NCI-H524 treated with DMSO at 0.1 percent for 48 hours (cell line): ENCODE data around the gene PTCD3.

Experiments
- DNase-seq: peaks from one replicate; lab custom pipeline; 2025; lab: John Stamatoyannopoulos, UW

The PTCD3 gene

GRCh38 chr2:86105969-86106945, at the start of gene PTCD3:
TSS of gene PTCD3 (plus strand) at chr2:86106235. CDS start at chr2:86106248, 13 bp downstream.
- peak; percentile 75 for DNase-seq

DNA sequence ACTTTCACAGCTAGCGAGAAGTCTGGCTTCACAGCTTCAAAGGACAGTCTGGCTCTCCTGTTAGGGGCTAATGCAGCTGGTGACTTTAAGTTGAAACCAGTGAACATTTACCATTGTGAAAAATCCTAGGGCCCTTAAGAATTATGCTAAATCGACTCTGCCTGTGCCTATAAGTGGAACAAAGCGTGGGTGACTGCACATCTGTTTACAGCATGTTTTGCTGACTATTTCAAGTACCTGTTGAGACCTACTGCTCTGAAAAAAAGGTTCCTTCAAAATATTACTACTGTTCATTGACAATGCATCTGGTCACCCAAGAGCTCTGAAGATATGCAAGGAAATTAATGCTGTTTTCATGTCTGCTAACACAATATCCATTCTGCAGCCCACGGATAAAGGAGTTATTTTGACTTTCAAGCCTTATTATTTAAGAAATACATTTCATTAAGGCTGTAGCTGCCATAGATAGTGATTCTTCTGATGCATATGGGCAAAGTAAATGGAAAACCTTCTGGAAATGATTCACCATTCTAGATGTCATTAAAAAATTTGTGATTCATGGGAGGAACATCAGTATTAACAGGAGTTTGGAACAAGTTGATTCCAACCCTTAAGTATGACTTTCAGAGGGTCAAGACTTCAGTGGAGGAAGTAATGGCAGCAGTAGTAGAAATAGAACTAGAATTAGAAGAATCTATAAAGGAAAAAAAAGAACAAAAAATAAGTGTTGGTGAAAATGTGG, 49.3 kb upstream of the PTCD3 start:
- no peak for DNase-seq

GRCh38 chr2:86062043-86062442, 44.0 kb upstream of the PTCD3 start:
- no peak for DNase-seq

DNA sequence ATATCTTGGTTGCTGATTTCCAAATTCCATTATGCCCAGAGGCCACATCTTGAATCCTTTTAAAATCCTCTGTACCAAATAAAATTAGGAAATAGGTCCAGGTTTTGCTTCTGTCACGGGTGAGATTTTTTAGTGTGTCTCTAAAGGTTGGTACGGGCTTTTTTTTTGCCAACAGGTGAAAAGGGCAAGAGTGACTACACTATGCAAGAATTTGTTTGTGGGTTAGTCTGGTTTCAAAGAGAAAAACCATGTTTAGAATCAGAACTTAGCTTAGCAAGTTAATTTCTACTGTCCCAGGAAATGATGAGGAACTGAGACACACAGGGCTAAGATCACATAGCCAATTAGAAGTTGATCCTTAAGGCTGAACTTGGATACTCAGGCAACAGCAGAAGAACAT, 42.0 kb upstream of the PTCD3 start:
- DNase-seq: no peak

DNA sequence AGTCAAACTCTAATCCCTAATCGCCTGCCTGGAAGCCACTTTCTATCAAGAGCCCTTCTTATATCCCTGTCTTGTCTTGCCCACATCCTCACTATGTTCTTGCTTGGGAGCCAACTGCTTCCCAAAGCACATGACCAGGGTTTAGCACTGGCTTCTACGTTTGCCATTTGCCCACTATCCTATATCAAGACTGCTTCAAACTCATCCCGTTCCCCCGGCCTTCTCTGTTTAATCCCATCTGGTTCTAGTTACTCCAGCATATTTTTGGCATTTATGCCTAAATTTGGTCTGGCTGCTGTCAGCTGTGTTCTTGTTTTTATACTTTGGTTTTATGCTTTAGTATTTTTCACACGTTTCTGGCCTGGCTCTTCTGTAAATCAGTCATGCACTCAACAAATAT, 40.5 kb upstream of the PTCD3 start:
- DNase-seq: no peak

GRCh38 chr2:86066007-86066578, 39.9 kb upstream of the PTCD3 start:
- no peak for DNase-seq

DNA sequence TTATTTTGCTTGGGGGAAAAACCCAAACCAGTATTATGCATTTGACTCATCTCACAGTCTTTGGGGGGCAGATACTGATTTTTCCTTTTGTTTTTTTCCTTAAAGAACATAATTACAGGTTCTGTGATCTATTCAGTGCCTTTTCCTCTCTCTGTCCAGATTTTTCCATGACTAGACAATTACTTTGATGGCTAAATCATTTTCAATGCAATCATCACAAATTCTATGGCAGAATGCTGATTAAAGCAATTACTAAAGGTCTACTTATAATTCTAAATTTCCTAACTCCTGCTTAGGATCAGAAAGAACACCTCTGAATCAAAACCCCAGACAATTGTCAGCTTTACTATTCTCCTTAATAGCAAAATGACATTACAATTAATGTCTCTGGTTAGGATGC, 39.1 kb upstream of the PTCD3 start:
- DNase-seq: no peak

GRCh38 chr2:86068136-86068588, 37.9 kb upstream of the PTCD3 start:
- no peak for DNase-seq

GRCh38 chr2:86068648-86069047, 37.4 kb upstream of the PTCD3 start:
- DNase-seq: no peak

DNA sequence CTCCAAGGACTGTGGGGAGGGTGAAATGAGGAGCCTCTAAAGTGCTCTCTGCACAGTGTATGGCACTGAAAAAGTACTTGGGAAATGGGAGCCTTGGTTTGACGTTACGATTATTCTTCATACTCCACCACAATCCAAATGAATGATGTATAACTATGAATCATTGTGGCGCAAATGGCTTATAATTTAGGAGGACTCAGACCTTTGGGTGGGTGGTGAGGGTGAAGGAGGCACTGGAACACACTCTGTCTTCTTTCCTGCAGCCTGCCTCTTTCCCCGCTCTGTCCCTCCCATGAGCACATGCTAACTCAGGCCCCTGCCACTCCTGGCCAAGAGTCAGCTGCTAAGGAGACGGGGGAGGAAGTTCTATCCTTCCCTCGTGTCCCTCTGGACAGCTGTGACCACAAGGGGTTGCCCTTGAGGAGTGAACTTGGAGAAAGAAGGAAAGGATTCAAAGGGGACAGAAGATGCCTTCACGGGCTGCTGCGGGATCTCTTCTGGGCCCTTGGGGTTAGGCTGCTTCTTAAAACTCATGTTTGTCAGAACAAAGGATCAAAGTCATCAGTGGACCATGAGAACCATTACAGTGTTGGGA, 36.8 kb upstream of the PTCD3 start:
- DNase-seq: no peak

GRCh38 chr2:86069783-86070339, 36.2 kb upstream of the PTCD3 start:
- DNase-seq: no peak

GRCh38 chr2:86070868-86071267, 35.2 kb upstream of the PTCD3 start:
- DNase-seq: no peak

DNA sequence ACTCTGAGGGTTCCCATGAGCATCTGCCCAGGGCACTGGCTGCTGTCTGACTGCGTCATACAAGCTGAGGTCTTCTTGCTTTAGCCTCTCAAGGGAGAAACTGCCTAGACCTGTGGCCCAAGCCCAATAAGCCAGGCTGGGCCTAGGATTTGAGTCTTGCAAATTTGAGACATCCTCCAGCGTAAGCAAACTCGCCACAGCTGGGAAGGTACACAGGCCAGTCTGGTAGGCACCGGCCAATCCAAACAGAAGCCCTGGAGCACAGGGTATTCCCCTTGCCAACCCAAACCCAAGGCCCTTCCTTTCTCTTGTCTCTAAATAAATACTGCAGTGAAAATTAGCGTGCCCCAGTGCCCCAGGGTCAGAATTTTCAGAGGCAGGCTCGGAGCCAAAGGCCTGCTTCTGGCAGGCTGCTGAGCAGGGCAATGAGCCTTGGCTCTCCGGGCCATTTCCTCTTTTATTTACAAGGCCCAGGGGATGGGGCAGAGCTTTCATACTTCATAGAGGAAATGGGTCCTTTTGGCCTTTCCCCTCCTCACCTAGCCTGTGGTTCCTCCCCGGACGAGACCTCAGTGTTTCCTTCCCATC, 33.7 kb upstream of the PTCD3 start:
- no peak for DNase-seq

GRCh38 chr2:86073225-86073624, 32.8 kb upstream of the PTCD3 start:
- DNase-seq: no peak

DNA sequence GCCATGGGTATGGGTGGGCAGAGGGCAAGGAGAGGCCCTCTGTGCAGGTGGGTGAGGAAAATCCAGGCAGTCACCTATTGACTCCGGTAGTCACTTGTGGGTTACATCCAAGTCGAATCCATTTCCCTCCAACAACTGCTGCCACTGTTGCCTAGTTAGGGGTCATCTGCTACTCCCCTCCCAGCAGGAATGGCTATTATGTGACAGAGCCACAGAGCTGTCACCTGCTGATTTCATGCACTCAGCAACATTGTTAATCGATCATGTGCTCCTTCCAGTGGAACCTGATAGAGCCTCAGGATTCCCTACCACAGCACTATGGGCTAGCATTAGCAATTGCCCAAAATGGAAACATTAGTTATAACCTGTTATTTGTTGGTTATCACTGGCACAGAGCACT, 31.8 kb upstream of the PTCD3 start:
- no peak for DNase-seq

- no peak for DNase-seq
Observed at GRCh38 chr2:86074811-86075210, 31.2 kb upstream of the PTCD3 start.

GRCh38 chr2:86075886-86076285, 30.1 kb upstream of the PTCD3 start:
- no peak for DNase-seq

GRCh38 chr2:86078774-86079545, 27.1 kb upstream of the PTCD3 start:
- peak; percentile 43 for DNase-seq

DNA sequence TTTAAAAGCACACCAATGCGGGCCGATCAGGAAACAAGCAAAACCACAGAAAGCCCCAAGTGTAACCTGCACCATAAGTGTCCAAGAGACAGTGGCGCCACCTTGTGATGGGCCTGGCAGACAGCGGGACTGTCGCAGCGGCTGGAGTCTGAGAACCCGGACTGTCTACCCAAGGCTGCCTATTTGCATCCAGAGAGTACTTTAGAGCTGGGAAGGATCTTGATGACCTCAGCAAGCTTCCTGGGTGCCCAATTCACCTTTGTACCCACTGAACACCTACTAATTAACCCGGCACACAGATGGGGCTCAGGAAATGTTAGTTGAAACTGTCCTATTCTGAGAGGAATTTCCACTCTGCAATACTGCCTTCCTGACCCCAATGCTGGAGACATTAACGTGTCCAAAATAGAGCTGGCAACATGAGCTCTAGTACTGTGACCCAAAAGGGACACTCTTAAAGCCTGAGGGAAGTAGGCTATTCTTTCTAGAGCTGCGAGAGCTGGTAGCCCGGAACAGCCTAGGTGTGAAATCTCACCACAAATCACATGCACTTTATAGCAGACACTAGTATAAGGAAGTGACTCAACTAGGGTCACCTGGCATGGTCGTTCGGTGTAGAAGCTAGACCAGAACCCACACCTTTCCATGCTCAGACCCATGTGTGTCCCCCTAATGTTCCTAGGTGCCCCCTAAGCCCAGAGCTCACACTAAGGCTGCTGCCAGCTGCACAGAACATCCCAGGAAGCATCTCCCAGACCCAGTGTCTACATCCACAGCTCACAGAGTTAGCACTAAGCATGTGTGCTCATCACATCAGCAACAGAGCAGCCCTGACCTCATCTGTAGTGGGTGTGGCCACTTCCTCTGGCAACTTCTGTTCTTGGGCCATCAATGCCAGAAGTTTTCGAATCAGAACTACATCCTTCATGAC, 25.8 kb upstream of the PTCD3 start:
- no peak for DNase-seq

GRCh38 chr2:86081724-86082123, 24.3 kb upstream of the PTCD3 start:
- no peak for DNase-seq
